Mucosa of stomach (tissue), 1 donor: Measurements from ENCODE around the gene CES5A.
"Not testable (repeated sequence)": the region's sequence is repeated elsewhere in the genome, so short reads cannot be mapped to it uniquely, and the experiment has no call there.

Source experiments
- H3K27me3 ChIP-seq: one replicate; pipeline ENCODE4 v1.7.0; 2013; ENCODE audit warnings: mild to moderate bottlenecking, low read length; ENCODE audit not compliant: control insufficient read depth, insufficient read depth
- H3K36me3 ChIP-seq: one replicate; pipeline ENCODE4 v1.7.0; 2013; ENCODE audit warnings: low read length; ENCODE audit not compliant: control insufficient read depth, insufficient read depth
- H3K4me1 ChIP-seq: one replicate; pipeline ENCODE4 v1.7.0; 2013; ENCODE audit warnings: mild to moderate bottlenecking, low read length; ENCODE audit not compliant: control insufficient read depth, insufficient read depth
- H3K4me3 ChIP-seq: one replicate; pipeline ENCODE4 v1.7.0; 2013; ENCODE audit warnings: low read length
- H3K9ac ChIP-seq: one replicate; pipeline ENCODE4 v1.7.0; 2013; ENCODE audit warnings: mild to moderate bottlenecking, low read length, moderate library complexity
- H3K9me3 ChIP-seq: one replicate; pipeline ENCODE4 v1.7.0; 2013; ENCODE audit warnings: mild to moderate bottlenecking, low read length, moderate library complexity; ENCODE audit not compliant: control insufficient read depth
- donor health status: Pancreatic carcinoma.

CES5A gene

DNA sequence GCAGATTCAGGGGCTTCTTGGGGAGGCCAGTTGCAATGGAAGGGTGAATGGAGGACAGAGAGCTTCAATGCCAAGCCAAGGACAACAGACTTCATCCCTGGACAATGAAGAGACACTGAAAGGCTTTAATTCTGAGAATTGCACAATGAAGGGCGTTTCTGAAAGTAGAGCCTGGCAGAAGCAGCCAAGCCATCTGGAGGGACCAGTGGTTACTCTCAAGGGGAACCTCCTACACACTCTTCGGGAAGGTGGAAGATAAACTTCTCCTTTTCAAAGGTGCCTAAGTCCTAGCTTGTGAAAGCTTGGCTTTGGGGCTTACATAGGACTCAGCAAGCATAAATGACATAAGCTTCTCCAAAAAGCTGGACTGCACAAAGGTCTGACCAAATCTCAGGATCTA, 36.1 kb downstream of the CES5A start:
- no peak overlapping the region for H3K4me3 ChIP-seq
- no peak overlapping the region for H3K9ac ChIP-seq
- peaks cover 2% of the 10 kb centered on the region for H3K27me3 ChIP-seq
- H3K4me1 ChIP-seq, result no peaks in the 10 kb centered on the region
- H3K9me3 ChIP-seq, result no peaks in the 10 kb centered on the region
- no peaks in the 10 kb centered on the region for H3K36me3 ChIP-seq

DNA sequence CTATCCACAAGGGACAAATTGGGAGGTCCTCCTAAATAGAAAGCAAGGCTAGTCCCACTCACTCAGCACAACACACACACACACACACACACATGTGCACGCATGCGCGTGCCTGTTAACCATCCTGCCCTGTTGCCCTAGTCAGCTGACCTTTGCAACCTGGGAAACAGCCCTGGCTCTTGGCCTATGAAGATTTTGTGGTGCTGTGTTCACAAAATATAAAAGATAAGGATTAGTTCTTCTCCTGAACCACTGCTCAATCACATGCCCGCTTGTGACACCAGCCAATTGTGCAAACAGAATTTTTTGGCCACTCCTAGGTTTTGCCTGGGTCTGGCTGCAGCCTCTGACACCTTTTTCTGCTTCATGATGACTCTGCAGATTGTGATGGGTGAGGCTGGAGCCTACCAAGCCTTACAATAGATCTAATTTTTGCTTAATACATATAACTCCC, 39.0 kb downstream of the CES5A start:
- Histone ChIP-seq H3K36me3 (no peaks in the 10 kb centered on the region), H3K9ac (no peak overlapping the region), H3K27me3 (no peaks in the 10 kb centered on the region), H3K4me1 (no peaks in the 10 kb centered on the region), H3K9me3 (no peaks in the 10 kb centered on the region), H3K4me3 (no peak overlapping the region)

DNA sequence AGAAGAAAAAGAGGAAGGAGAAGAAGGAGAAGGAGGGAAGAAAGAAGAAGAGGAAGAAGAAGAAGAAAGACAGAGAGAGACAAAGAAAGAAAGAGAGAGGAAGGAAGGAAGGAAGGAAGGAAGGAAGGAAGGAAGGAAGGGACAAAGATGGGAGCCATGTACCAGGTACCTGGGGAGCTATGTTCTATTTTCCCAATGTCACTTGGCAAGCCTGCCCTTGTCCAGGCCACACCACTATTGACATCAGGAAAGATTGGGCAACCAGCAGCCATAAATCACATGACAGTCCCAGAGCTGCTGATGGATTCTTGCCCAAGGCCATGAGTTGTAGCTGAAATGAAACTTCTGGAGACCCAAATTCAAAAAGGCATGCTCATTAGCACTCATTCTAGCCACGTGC, 39.6 kb downstream of the CES5A start:
- H3K36me3 ChIP-seq, result no peaks in the 10 kb centered on the region
- no peak overlapping the region for H3K9ac ChIP-seq
- H3K9me3 ChIP-seq, result no peaks in the 10 kb centered on the region
- no peaks in the 10 kb centered on the region for H3K4me1 ChIP-seq
- no peaks in the 10 kb centered on the region for H3K27me3 ChIP-seq
- H3K4me3 ChIP-seq, result no peak overlapping the region

DNA sequence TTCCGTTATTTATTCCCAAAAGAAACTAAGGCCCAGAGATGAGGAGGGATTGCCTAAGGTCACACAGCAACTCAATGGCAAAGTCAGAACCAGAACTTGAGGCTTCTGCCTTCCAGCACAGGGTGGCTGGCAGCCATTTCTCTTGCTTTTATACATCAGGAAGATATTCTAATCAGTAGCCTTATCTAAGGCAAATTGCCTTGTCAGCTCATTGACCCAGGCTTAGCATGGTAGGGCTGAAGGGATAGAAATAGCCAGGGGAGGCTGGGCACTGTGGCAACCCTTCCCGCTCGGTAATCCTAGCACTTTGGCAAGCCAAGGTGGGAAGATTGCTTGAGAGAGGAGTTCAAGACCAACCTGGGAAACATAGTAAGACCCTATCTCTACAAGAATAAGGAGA, 40.0 kb downstream of the CES5A start:
- H3K4me1 ChIP-seq, H3K36me3 ChIP-seq, H3K27me3 ChIP-seq, H3K9me3 ChIP-seq, H3K9ac ChIP-seq, H3K4me3 ChIP-seq: not testable (repeated sequence)

DNA sequence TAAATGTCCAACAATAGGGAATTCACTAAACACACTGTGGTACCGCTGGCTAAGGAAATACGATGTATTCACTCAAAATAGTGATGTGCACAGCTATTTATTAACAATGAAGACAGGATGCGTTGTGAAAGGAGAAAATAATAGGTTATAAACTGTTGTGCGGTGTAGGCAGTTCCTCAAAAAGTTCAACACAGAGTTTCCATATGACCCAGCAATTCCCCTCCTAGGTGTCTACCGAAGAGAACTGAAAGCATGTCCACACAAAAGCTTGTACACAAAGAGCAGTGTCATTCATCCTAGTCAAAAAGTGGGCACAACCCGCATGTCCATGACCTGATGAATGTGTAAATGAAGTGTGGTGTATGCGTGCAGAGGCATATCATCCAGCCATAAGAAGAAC, 41.1 kb downstream of the CES5A start:
- H3K9me3 ChIP-seq, result no peaks in the 10 kb centered on the region
- no peak overlapping the region for H3K4me3 ChIP-seq
- no peaks in the 10 kb centered on the region for H3K27me3 ChIP-seq
- H3K36me3 ChIP-seq, result no peaks in the 10 kb centered on the region
- H3K4me1 ChIP-seq, result no peaks in the 10 kb centered on the region
- H3K9ac ChIP-seq, result no peak overlapping the region

DNA sequence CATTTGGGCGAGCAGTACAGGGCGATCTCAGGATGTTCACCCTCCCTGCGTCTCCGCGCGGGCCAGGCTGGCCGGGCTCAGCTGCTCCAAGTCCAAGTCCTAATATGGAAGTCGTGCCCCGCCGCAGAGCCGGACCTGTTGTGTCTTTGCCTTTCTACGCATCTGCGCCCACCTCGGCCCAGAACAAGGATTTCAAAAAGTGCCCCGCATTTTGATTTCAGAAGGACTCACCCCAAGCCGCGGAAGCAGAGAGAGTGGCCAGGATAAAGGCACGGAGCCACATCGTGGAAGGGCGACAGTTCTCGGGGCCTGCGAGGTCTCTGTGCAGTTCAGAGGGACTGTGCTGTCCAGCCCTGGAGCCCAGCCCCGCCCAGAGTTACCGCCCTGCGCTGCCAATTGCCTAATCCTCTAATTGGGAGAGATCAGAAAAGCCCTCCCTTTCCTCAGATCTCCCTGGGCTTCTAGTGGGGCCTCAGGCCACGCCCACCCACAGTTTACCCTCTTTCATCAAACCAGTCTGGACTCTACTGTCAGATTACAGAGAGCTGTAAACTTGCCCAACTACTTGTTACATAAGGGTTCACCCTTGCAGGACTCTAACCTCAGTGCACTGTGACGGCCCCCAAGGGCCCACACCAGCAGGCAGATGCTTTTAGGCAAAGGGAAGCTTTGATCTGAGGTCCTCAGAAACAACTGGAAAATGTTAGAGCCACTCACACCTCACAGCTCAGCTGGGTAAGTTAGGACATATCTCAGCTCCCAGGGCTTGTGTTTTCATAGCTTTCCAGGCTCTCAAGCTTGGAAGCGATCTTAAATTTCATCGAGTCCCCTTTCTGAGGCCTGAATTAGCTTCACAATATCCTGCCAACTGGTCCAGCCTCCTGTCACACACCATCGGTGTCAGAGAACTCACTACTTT, 42.1 kb downstream of the CES5A start, which contains the start of gene CES1:
CES1 (minus strand) TSS at position 324 of the 919 bp plus-strand sequence; CDS start at position 283, 41 bp downstream.
- Histone ChIP-seq H3K4me1 (no peaks in the 10 kb centered on the region), H3K4me3 (no peak within 1 kb of the TSS), H3K9ac (no peak within 1 kb of the TSS), H3K27me3 (no peaks in the 10 kb centered on the region), H3K9me3 (no peaks in the 10 kb centered on the region), H3K36me3 (no peaks in the 10 kb centered on the region)

DNA sequence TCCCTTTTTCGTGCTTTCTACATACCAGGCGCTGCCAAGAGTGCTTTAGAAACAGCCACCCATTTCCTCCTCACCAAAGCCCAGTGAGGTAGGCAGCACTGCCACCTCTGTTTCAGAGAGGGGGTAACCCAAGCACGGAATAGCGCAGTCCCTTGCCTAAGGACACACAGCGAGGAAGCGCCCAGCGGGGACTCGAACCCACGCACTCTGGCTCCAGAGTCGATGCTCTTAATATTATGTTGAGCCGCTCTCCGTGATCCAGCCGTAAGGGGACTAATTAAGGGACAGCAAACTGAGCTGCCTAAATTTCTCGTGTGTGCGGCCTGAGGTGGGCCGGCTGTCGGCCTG, 42.8 kb downstream of the CES5A start:
- Histone ChIP-seq H3K36me3 (no peaks in the 10 kb centered on the region), H3K27me3 (no peaks in the 10 kb centered on the region), H3K4me1 (no peaks in the 10 kb centered on the region), H3K9me3 (no peaks in the 10 kb centered on the region), H3K4me3 (no peak overlapping the region), H3K9ac (no peak overlapping the region)

DNA sequence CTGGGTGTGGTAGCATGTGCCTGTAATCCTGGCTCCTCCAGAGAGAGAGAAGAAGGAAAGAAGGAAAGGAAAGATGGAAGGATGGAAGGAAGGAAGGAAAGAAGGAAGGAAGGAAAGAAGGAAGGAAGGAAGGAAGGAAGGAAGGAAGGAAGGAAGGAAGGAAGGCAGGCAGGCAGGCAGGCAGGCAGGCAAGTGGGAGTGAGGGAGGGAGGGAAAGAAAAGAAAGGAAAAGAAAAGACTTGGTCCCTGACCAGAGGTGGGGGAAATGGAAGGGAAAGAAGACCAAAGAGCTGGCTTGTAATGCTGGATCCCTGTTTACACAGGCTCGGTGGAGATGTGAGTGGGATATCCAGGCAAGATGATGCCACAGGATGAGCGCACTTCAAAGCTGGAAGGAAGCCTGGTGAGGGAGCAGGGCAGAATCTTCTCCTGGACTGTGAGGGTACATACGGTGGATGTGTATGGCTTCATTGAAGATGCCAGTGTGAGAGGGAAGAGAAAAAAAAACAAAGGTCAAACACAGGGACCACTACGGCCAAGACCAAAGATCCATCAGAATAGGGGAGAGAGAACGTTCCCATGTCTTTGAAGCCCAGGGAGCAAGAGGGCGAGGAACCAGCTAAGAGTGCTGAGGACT, 44.4 kb downstream of the CES5A start:
- Histone ChIP-seq H3K4me3 (no peak overlapping the region), H3K27me3 (no peaks in the 10 kb centered on the region), H3K9me3 (no peaks in the 10 kb centered on the region), H3K36me3 (no peaks in the 10 kb centered on the region), H3K9ac (no peak overlapping the region), H3K4me1 (no peaks in the 10 kb centered on the region)

DNA sequence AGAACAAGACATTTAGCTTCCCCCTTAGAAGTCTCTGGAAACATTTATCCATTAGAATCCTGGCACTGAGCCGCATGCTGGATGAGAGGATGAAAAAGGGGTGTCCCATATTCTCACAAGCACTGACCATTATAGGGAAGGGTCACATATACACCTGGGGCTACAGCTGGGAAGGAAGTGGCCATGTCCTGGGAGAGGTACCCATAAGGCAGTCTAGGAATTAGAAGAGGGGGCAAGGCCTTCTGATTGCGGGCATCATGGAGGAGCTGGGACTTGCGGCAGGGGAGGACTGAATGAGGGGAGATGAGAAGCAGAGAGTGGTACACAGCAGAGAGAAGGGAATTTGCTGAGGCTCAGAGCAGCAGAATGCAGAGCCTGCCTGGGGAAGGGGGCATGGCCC, 45.9 kb downstream of the CES5A start:
- not testable (repeated sequence) for H3K27me3 ChIP-seq, H3K4me3 ChIP-seq, H3K9ac ChIP-seq, H3K36me3 ChIP-seq, H3K4me1 ChIP-seq, H3K9me3 ChIP-seq

DNA sequence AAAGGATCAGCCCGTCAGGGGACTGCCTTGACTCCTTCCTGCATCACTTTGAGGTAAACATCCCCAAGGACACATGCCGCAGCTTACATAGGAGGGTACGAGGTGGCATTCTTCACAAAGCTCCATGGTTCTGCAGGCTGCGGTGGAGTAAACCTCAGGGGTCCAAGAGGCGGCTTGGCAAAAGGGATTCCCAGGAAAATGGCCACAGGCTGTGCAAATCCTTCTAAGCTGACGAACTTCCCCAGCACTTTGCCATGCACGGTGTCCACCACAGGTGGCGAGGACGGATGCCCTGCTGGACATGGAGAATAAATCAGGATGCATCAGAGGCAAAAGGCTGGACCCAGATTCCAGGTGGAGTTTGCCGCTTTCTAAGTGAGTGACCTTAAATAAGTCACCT, 46.5 kb downstream of the CES5A start:
- Histone ChIP-seq H3K27me3 (no peaks in the 10 kb centered on the region), H3K9ac (no peak overlapping the region), H3K4me1 (no peaks in the 10 kb centered on the region), H3K4me3 (no peak overlapping the region), H3K36me3 (no peaks in the 10 kb centered on the region), H3K9me3 (no peaks in the 10 kb centered on the region)

DNA sequence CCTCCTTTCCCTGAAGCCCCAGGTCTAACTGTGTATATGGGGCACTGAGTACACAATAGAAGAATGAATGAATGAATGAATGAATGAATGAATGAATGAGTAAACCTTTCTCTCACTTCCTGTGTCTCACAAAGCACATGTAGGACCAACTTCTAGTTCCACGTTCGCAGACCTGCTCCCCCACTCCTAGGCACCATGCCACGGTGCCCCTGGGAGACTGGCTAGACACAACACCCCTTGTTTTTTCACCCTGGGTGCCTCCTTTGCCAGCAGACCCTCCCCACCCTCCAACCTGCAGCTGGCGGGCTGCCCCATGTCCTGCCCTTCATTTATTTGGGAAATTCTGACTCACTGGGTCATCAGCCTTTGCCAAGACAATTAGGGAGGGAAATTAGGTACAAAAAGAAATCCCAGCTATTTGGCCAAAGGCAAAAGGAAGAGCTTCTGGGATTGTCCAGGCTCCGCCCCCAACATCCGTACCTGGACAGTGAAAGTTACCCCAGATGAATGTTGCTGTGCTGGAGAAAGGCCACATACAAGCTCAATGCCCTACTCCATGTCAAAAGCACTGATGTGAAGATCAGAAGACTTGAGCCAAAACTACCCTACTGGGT, 50.0 kb downstream of the CES5A start:
- no peak overlapping the region for H3K9ac ChIP-seq
- no peaks in the 10 kb centered on the region for H3K4me1 ChIP-seq
- no peaks in the 10 kb centered on the region for H3K27me3 ChIP-seq
- H3K36me3 ChIP-seq, result no peaks in the 10 kb centered on the region
- no peak overlapping the region for H3K4me3 ChIP-seq
- no peaks in the 10 kb centered on the region for H3K9me3 ChIP-seq

DNA sequence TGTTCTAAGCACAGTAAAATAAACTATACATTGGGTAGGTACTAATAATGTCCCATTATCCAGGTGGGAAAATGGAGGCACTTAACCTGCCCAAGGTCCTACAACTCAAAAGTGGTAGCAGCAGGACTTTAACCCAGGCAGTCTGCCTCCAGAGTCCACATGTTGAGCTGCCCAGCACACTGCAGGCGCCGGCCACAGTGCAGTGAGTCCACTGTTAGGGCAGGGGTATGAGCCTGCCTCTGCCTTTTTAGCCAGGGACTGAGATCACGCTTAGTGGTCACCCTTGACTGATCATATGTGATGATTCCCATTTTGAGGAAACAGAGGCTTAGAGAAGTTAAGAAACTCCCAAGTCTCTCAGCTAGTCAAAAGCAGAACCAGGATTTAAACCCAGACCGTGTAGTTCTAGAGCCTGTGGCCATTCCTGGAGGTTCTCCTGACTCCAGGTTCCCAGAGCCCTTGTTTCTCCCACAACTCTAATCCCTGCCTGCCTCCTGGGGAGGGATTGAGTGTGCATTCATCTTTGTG, 50.6 kb downstream of the CES5A start:
- Histone ChIP-seq H3K9ac (no peak overlapping the region), H3K4me3 (no peak overlapping the region), H3K4me1 (no peaks in the 10 kb centered on the region), H3K9me3 (no peaks in the 10 kb centered on the region), H3K27me3 (no peaks in the 10 kb centered on the region), H3K36me3 (no peaks in the 10 kb centered on the region)
